HepG2 (cell line): ENCODE data around the gene CALY. TPM values are rescaled to one million over a fixed set of nuclear protein-coding genes. Genes with fewer than 3 reads are reported as not detected.
A peak's percentile ranks its signal among the peaks of the same experiment; 100 is the strongest.

Experiments
- ATF4 ChIP-seq, 2 experiments: fragments of 450-650 bp in 1 of 2; sonication (generic) in 1 of 2; formaldehyde crosslinking; IDR thresholded peaks; 2 replicates each; pipeline versions ENCODE4 v1.5.0 to v1.8.0; 2020 to 2022; ENCODE audit warnings: mild to moderate bottlenecking in 1 of 2, missing genetic modification reagents in 1 of 2
- CEBPZ ChIP-seq: IDR thresholded peaks from 2 replicates; pipeline ENCODE4 v1.6.1; 2012; ENCODE audit warnings: low read length, improper control_type of control experiment
- EP300 ChIP-seq, 3 experiments: sonication (generic) in 1 of 3; formaldehyde crosslinking in 1 of 3; IDR thresholded peaks; 2 replicates each; pipeline versions ENCODE4 v1.5.1 to v1.6.1; 2011 to 2020; ENCODE audit warnings: low read depth in 2 of 3, low read length in 2 of 3, borderline replicate concordance in 1 of 3, improper control_type of control experiment in 1 of 3, mild to moderate bottlenecking in 1 of 3, missing genetic modification reagents in 1 of 3, moderate library complexity in 1 of 3
- ESRRA ChIP-seq: sonication (generic); formaldehyde crosslinking; IDR thresholded peaks from 2 replicates; pipeline ENCODE4 v1.5.1; 2020; ENCODE audit warnings: mild to moderate bottlenecking, low read depth, missing genetic modification reagents
- FIP1L1 ChIP-seq: fragments of 200-400 bp; formaldehyde crosslinking; IDR thresholded peaks from 2 replicates; pipeline ENCODE4 v1.6.1; 2018; ENCODE audit warnings: low read depth, mild to moderate bottlenecking, low read length, moderate library complexity, borderline replicate concordance; ENCODE audit not compliant: insufficient read depth
- GZF1 ChIP-seq: sonication (generic); formaldehyde crosslinking; IDR thresholded peaks from 2 replicates; pipeline ENCODE4 v1.5.1; 2020; ENCODE audit warnings: mild to moderate bottlenecking, missing genetic modification reagents
- MTF1 ChIP-seq: sonication (generic); formaldehyde crosslinking; IDR thresholded peaks from 2 replicates; pipeline ENCODE4 v1.5.0; 2020; ENCODE audit warnings: missing genetic modification reagents
- MXD1 ChIP-seq: sonication (generic); formaldehyde crosslinking; IDR thresholded peaks from 2 replicates; pipeline ENCODE4 v1.4.0; 2020; ENCODE audit warnings: mild to moderate bottlenecking, missing genetic modification reagents
- NBN ChIP-seq: fragments of 450-650 bp; conservative IDR thresholded peaks from 2 replicates; pipeline ENCODE4 v1.6.1; 2017
- NFE2L1 ChIP-seq: sonication (generic); formaldehyde crosslinking; IDR thresholded peaks from 2 replicates; pipeline ENCODE4 v1.4.0; 2020; ENCODE audit warnings: missing genetic modification reagents, mild to moderate bottlenecking, borderline replicate concordance
- SATB2 ChIP-seq: sonication (generic); formaldehyde crosslinking; IDR thresholded peaks from 2 replicates; pipeline ENCODE4 v1.5.0; 2020; ENCODE audit warnings: missing genetic modification reagents
- SOX6 ChIP-seq, 2 experiments: fragments of 450-650 bp in 1 of 2; sonication (generic) in 1 of 2; formaldehyde crosslinking in 1 of 2; IDR thresholded peaks; 2 replicates each; pipeline versions ENCODE4 v1.4.0 to v1.6.1; 2017 to 2020; ENCODE audit warnings: antibody characterized with exemption in 1 of 2, mild to moderate bottlenecking in 1 of 2, missing genetic modification reagents in 1 of 2
- SRY ChIP-seq: sonication (generic); formaldehyde crosslinking; IDR thresholded peaks from 2 replicates; pipeline ENCODE4 v1.8.0; 2022; ENCODE audit warnings: mild to moderate bottlenecking, missing genetic modification reagents
- THAP11 ChIP-seq: IDR thresholded peaks from 2 replicates; pipeline ENCODE4 v1.6.1; 2016; ENCODE audit warnings: missing biosample characterization, missing genetic modification reagents
- TSC22D2 ChIP-seq: sonication (generic); formaldehyde crosslinking; IDR thresholded peaks from 2 replicates; pipeline ENCODE4 v1.5.1; 2020; ENCODE audit warnings: missing genetic modification reagents, mild to moderate bottlenecking, borderline replicate concordance
- ZBTB46 ChIP-seq: sonication (generic); formaldehyde crosslinking; IDR thresholded peaks from 2 replicates; pipeline ENCODE4 v1.4.0; 2020; ENCODE audit warnings: mild to moderate bottlenecking, missing genetic modification reagents, borderline replicate concordance
- ZKSCAN8 ChIP-seq: IDR thresholded peaks from 2 replicates; pipeline ENCODE4 v1.6.1; 2016; ENCODE audit warnings: borderline replicate concordance, missing genetic modification reagents, missing compliant biosample characterization
- ZNF503 ChIP-seq: sonication (generic); formaldehyde crosslinking; IDR thresholded peaks from 2 replicates; pipeline ENCODE4 v1.4.0; 2020; ENCODE audit warnings: missing genetic modification reagents
- ZNF530 ChIP-seq: sonication (generic); formaldehyde crosslinking; IDR thresholded peaks from 2 replicates; pipeline ENCODE4 v1.5.0; 2020; ENCODE audit warnings: low read depth, mild to moderate bottlenecking, missing genetic modification reagents
- ZSCAN21 ChIP-seq: sonication (generic); formaldehyde crosslinking; IDR thresholded peaks from 2 replicates; pipeline ENCODE4 v1.8.0; 2022; ENCODE audit warnings: mild to moderate bottlenecking, missing genetic modification reagents, moderate library complexity, borderline replicate concordance
- polyA plus RNA-seq, 8 experiments: library from polyadenylated mRNA; depleted of rRNA in 3 of 8; stranded (reverse) in 7 of 8; unstranded in 1 of 8; fragments of >200 nt; fragmentation: Illumina TruSeq in 4 of 8; extraction: Trizol in 4 of 8; gene quantifications; 2 replicates each; pipeline versions ENCODE4 v1.2.1 to v1.2.3, GENCODE V29; 2011 to 2016; ENCODE audit warnings: low read depth in 4 of 8, missing spikeins in 1 of 8, mixed read lengths in 1 of 8; ENCODE audit not compliant: insufficient read depth in 1 of 8
- total RNA-seq, 5 experiments: library from RNA; depleted of rRNA; stranded (reverse); fragments of >200 nt; fragmentation: Illumina TruSeq; extraction: Trizol; gene quantifications; 2 replicates each; pipeline ENCODE4 v1.2.3, GENCODE V29; 2016; ENCODE audit warnings: low read depth in 1 of 5

The CALY gene
- total and polyA plus RNA-seq, 2 of the 13 experiments (the other 11 are each of a cell fraction or from before 2014, with no cell fraction given), result 0.08 TPM; not detected in 1

GRCh38 chr10:133356549-133357284 lies 20.0 kb upstream of the CALY start (continued):
- TF ChIP-seq ZNF503 (no peak), GZF1 (CRISPR knock-in tag) (no peak), FIP1L1 (no peak), TSC22D2 (no peak), ZKSCAN8 (CRISPR knock-in tag) (no peak), CEBPZ (no peak), SATB2 (CRISPR knock-in tag) (no peak), ATF4 (CRISPR knock-in tag; IDR thresholded peaks at IDR 0.05) (no peak), NFE2L1 (CRISPR knock-in tag) (no peak), NBN (no peak), MXD1 (CRISPR knock-in tag) (no peak; the same call in 1 of the 2 replicates), ZSCAN21 (CRISPR knock-in tag) (no peak), MTF1 (CRISPR knock-in tag) (no peak), SRY (no peak), ESRRA (CRISPR knock-in tag) (no peak), ZNF530 (CRISPR knock-in tag) (no peak), SOX6 (IDR thresholded peaks at IDR 0.05) (no peak), SOX6 (CRISPR knock-in tag; IDR thresholded peaks at IDR 0.05) (peak; percentile 24; the same call in 1 of the 2 replicates), ZBTB46 (CRISPR knock-in tag) (no peak), EP300 (IDR thresholded peaks at IDR 0.05; ENCODE audit: low read depth in 2 of 2, low read length in 2 of 2) (no peak), EP300 (CRISPR knock-in tag; IDR thresholded peaks at IDR 0.05; ENCODE audit: borderline replicate concordance) (no peak), THAP11 (CRISPR knock-in tag) (no peak)
